HFFc6 (cell line): Measurements from ENCODE around the gene CDK14. TPM values are rescaled to one million over a fixed set of nuclear protein-coding genes. Genes with fewer than 3 reads are reported as not detected.

Source experiments
- DNase-seq: peaks from one replicate; pipeline ENCODE4 v3.0.0-alpha.2; 2018
- H3K27ac Mint-ChIP-seq: 2 replicates; pipeline ENCODE4 v1.8.0; 2020; ENCODE audit warnings: mild to moderate bottlenecking, mixed read lengths
- H3K27me3 Mint-ChIP-seq: 2 replicates; pipeline ENCODE4 v1.8.0; 2021; ENCODE audit warnings: mild to moderate bottlenecking, moderate library complexity, mixed read lengths; ENCODE audit not compliant: insufficient read depth
- H3K36me3 Mint-ChIP-seq: 2 replicates; pipeline ENCODE4 v1.8.0; 2021; ENCODE audit warnings: low read depth, mixed read lengths
- H3K4me1 Mint-ChIP-seq: 2 replicates; pipeline ENCODE4 v1.8.0; 2020; ENCODE audit warnings: low read depth, mixed read lengths
- H3K4me3 Mint-ChIP-seq: 2 replicates; pipeline ENCODE4 v1.8.0; 2020; ENCODE audit warnings: mild to moderate bottlenecking, moderate library complexity, mixed read lengths
- H3K9me3 Mint-ChIP-seq: 2 replicates; pipeline ENCODE4 v1.8.0; 2020; ENCODE audit warnings: mild to moderate bottlenecking, mixed read lengths
- CTCF ChIP-seq: fragments of 200-600 bp; sonication (generic); IDR thresholded peaks from 2 replicates; pipeline ENCODE4 v1.5.0; 2021; ENCODE audit warnings: antibody characterized with exemption, mild to moderate bottlenecking
- total RNA-seq, 6 experiments: library from RNA; stranded (reverse); fragmentation: NEBNext Ultra II Directional; extraction: Animal tissue kit (Norgen Biotek cat#: 25700); gene quantifications; 2 replicates in 1 of 6; 3 replicates in 5 of 6; pipeline ENCODE4 v1.2.3, GENCODE V29; 2021

The CDK14 gene
- total RNA-seq, 6 experiments from 2014 or later = 18.4 to 28.6 (median 27.2) TPM

GRCh38 chr7:90721869-90722431 is 125.8 kb downstream of the CDK14 start:
- H3K4me1 Mint-ChIP-seq = peaks cover 75% of the 10 kb centered on the region
- no peak for TF ChIP-seq CTCF
- no peak overlapping the region for H3K27ac Mint-ChIP-seq
- no peaks in the 10 kb centered on the region for H3K27me3 Mint-ChIP-seq
- H3K9me3 Mint-ChIP-seq = no peaks in the 10 kb centered on the region
- no peak for DNase-seq
- H3K36me3 Mint-ChIP-seq = no peaks in the 10 kb centered on the region; the same call in 1 of the 2 replicates
- H3K4me3 Mint-ChIP-seq = no peak overlapping the region

- Mint-ChIP-seq H3K4me3 (no peak overlapping the region), H3K9me3 (no peaks in the 10 kb centered on the region), H3K36me3 (no peaks in the 10 kb centered on the region; the same call in 1 of the 2 replicates), H3K27me3 (no peaks in the 10 kb centered on the region), H3K4me1 (peaks cover 75% of the 10 kb centered on the region), H3K27ac (no peak overlapping the region)
- no peak for DNase-seq
- no peak for TF ChIP-seq CTCF
Measured at GRCh38 chr7:90723233-90723632, 127.1 kb downstream of the CDK14 start.

GRCh38 chr7:90723866-90724265 is 127.7 kb downstream of the CDK14 start:
- Mint-ChIP-seq H3K27me3 (no peaks in the 10 kb centered on the region), H3K36me3 (peaks cover 5% of the 10 kb centered on the region; the same call in 1 of the 2 replicates)

GRCh38 chr7:90726120-90726519 is 130.0 kb downstream of the CDK14 start:
- TF ChIP-seq CTCF = no peak
- H3K36me3 Mint-ChIP-seq = peaks cover 23% of the 10 kb centered on the region
- H3K9me3 Mint-ChIP-seq = peaks cover 8% of the 10 kb centered on the region; the same call in 1 of the 2 replicates
- peaks cover 68% of the 10 kb centered on the region for H3K4me1 Mint-ChIP-seq
- peak; percentile 18 for DNase-seq
- peak overlapping the region; percentile 70 for H3K27ac Mint-ChIP-seq
- no peaks in the 10 kb centered on the region for H3K27me3 Mint-ChIP-seq
- H3K4me3 Mint-ChIP-seq = peak overlapping the region; percentile 44; the same call in 1 of the 2 replicates

More at GRCh38 chr7:90723866-90724265, 127.7 kb downstream of the CDK14 start:
- DNase-seq = no peak
- Mint-ChIP-seq H3K27ac (no peak overlapping the region), H3K9me3 (no peaks in the 10 kb centered on the region), H3K4me3 (no peak overlapping the region), H3K4me1 (peaks cover 75% of the 10 kb centered on the region)
- no peak for TF ChIP-seq CTCF

- DNase-seq = no peak
- H3K27ac Mint-ChIP-seq = peak overlapping the region; percentile 70
- H3K9me3 Mint-ChIP-seq = peaks cover 13% of the 10 kb centered on the region
- TF ChIP-seq CTCF = no peak
- H3K36me3 Mint-ChIP-seq = peaks cover 28% of the 10 kb centered on the region
- H3K4me3 Mint-ChIP-seq = peak overlapping the region; percentile 44; the same call in 1 of the 2 replicates
- H3K27me3 Mint-ChIP-seq = no peaks in the 10 kb centered on the region
- H3K4me1 Mint-ChIP-seq = peaks cover 63% of the 10 kb centered on the region
Measured at GRCh38 chr7:90726623-90727022, 130.5 kb downstream of the CDK14 start.
